Stimulated activated naive CD8-positive, alpha-beta T cell treated with anti-CD3 and anti-CD28 coated beads, Interleukin-15, amount 100 ng/mL, for 72 hours (primary cell): ENCODE measurements around the gene CALHM1.
A peak's percentile ranks its signal among the peaks of the same experiment; 100 is the strongest.
"Not testable (repeated sequence)": the region's sequence is repeated elsewhere in the genome, so short reads cannot be mapped to it uniquely, and the experiment has no call there.

ENCODE experiments used
- ATAC-seq: fragments of 150-1000 bp; cut with Tn5 transposase; 2 replicates; pipeline ENCODE4 v1.10.0; 2021; ENCODE audit warnings: mild to moderate bottlenecking, moderate library complexity
- DNase-seq, 2 donors: peaks; one replicate each; pipeline ENCODE4 v3.0.0; 2021 to 2022
- H3K27ac Mint-ChIP-seq, 2 donors: one replicate each; pipeline ENCODE4 v1.8.0; 2022; ENCODE audit warnings: mild to moderate bottlenecking in 2 of 2, mixed read lengths in 2 of 2, moderate library complexity in 2 of 2
- H3K27me3 Mint-ChIP-seq: one replicate; pipeline ENCODE4 v1.8.0; 2022; ENCODE audit warnings: mixed read lengths
- H3K4me1 Mint-ChIP-seq: one replicate; pipeline ENCODE4 v1.8.0; 2022; ENCODE audit warnings: mild to moderate bottlenecking, mixed read lengths
- H3K4me3 Mint-ChIP-seq, 2 donors: one replicate each; pipeline ENCODE4 v1.8.0; 2022; ENCODE audit warnings: mild to moderate bottlenecking in 2 of 2, mixed read lengths in 2 of 2, moderate library complexity in 1 of 2
- H3K9me3 Mint-ChIP-seq, 2 donors: one replicate each; pipeline ENCODE4 v1.8.0; 2022; ENCODE audit warnings: mixed read lengths in 2 of 2

CALHM1 gene

DNA sequence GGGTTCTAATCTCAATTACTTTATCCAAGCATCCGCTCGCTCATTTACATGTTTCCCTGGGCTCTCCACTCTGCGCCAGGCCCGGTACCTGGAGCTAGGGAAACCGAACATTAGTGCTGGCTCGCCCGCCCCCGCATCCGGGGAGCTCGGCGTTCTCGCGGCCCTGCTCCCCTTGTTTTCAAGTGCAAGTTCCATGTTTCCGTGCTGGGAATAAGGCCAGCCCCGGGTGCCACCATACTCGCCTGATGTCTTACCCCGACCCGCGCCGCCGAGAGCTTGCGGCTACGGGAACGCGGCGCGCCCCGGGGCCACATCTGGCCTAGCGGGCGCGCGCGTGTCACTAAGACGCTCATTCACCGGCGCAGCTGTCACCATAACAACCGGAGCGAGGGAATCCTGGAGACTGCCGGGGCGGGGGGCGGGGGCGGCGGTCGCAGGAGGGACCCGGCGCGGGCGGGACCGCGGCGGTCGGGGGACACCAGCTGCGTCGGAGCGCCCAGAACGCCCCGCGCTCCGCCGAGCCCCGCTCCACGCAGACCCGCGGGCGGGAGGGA, 34.7 kb upstream of the CALHM1 start, which contains the start of gene NEURL1:
NEURL1 (plus strand) TSS at position 344 of the 554 bp plus-strand sequence. CDS start 683 bp downstream, outside the sequence.
- H3K27me3 Mint-ChIP-seq, result peaks cover 75% of the 10 kb centered on the region
- peak within 1 kb of the TSS in 1 of 2 donors; percentile 71 for H3K27ac Mint-ChIP-seq
- no peaks in the 10 kb centered on the region for H3K9me3 Mint-ChIP-seq
- peak in 1 of 2 donors; percentile 17 for DNase-seq
- peaks cover 47% of the 10 kb centered on the region for H3K4me1 Mint-ChIP-seq
- ATAC-seq, result peak; percentile 10
- H3K4me3 Mint-ChIP-seq, result peak within 1 kb of the TSS; percentile 80 to 85

GRCh38 chr10:103492655-103493261, 34.1 kb upstream of the CALHM1 start:
- Mint-ChIP-seq H3K4me1 (peaks cover 47% of the 10 kb centered on the region), H3K27ac (no peak overlapping the region), H3K27me3 (peaks cover 68% of the 10 kb centered on the region), H3K4me3 (peak overlapping the region; percentile 80 to 85), H3K9me3 (no peaks in the 10 kb centered on the region)
- ATAC-seq (no peak), DNase-seq (no peak)

GRCh38 chr10:103491729-103492364, 33.1 kb upstream of the CALHM1 start:
- ATAC-seq, result no peak
- Mint-ChIP-seq H3K27ac (peak overlapping the region in 1 of 2 donors; percentile 0), H3K27me3 (peaks cover 59% of the 10 kb centered on the region), H3K9me3 (no peaks in the 10 kb centered on the region), H3K4me3 (peak overlapping the region in 1 of 2 donors; percentile 22), H3K4me1 (peaks cover 47% of the 10 kb centered on the region)
- no peak for DNase-seq

DNA sequence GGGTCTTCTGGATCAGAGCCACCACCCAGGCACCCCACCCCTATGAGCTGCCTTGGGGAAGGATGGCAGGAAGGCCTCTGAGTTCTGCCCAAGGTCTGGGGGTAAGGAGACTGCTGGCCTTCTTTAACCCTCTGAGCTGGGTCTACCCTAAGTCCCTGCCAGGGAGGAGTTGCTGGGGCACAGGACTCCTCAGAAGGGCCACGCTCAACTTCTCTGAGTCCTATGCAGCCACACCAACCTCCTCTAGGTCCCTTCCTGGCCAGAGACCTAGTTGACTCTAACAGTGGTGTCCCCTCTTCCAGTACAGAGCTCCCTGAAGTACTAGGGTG, 32.2 kb upstream of the CALHM1 start:
- no peak for DNase-seq
- no peak overlapping the region for H3K27ac Mint-ChIP-seq
- ATAC-seq, result peak; percentile 38
- no peak overlapping the region for H3K4me3 Mint-ChIP-seq
- no peaks in the 10 kb centered on the region for H3K9me3 Mint-ChIP-seq
- H3K4me1 Mint-ChIP-seq, result peaks cover 48% of the 10 kb centered on the region
- peaks cover 54% of the 10 kb centered on the region for H3K27me3 Mint-ChIP-seq

- Mint-ChIP-seq H3K27me3 (peaks cover 21% of the 10 kb centered on the region), H3K27ac (no peak overlapping the region), H3K9me3 (no peaks in the 10 kb centered on the region), H3K4me3 (no peak overlapping the region), H3K4me1 (peaks cover 37% of the 10 kb centered on the region)
- DNase-seq (no peak), ATAC-seq (no peak)
Observed at GRCh38 chr10:103487410-103487708, 28.7 kb upstream of the CALHM1 start.

DNA sequence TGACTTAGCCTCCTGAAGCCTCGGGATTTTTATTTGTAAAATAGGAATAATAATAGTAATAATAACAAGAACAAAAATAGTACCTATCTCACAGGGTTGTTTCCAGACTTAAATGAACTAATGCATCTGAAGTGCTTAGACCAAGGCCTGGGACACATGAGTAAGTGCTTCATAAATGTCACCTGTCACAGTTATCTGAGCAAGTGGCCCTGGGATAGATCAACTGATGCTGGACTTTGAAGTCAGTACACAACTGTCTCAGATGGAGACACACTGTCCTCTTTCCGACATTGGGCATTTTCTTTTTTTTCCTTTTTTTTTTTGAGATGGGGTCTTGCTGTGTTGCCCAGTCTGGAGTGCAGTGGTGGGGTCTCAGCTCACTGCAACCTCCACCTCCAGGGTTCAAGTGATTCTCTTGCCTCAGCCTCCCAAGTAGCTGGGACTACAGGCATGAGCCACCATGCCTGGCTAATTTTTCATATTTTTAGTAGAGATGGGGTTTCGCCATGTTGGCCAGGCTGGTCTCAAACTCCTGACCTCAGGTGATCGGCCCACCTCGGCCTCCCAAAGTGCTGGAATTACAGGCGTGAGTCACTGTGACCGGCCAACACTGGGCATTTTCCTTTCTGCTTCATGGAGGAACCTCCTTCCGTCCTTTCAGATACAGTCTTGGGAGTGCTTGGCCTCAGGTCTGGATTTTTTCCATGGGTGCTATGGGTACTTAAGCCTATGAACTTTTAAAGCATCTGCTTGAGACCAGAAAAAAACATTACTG, 28.1 kb upstream of the CALHM1 start:
- Mint-ChIP-seq H3K4me1 (peaks cover 32% of the 10 kb centered on the region), H3K27me3 (peaks cover 16% of the 10 kb centered on the region)
- DNase-seq, H3K4me3 Mint-ChIP-seq, ATAC-seq, H3K9me3 Mint-ChIP-seq, H3K27ac Mint-ChIP-seq: not testable (repeated sequence)

DNA sequence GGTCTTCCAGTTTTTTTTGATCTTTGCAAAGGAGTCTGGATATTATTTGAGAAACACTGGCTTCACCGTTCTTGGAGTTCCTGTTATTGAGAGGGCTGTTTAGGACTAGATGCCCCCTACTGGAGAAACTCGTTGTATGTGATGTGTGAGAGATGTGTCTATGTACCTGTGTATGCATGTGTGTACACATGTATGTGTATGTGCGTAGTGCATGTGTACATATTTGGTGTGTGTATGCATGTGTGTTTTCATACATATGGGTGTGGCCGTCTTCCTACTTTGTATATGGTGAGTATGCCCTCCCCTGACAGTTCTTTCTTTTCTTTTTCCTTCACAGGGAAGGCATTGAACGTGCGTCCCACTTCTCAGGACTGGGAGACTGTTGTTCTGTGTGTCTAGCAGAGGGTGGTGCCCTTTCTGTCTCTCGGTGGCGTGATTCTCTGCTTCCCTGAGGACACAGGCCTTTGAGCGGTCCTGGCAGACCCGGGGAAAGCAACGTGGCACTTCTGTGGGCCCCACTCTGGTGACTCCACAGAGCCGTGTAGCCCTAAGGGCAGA, 23.4 kb upstream of the CALHM1 start:
- ATAC-seq (peak; percentile 85), DNase-seq (peak; percentile 35 to 37)
- no peaks in the 10 kb centered on the region for H3K27me3 Mint-ChIP-seq
- peaks cover 6% of the 10 kb centered on the region for H3K4me1 Mint-ChIP-seq
- no peak overlapping the region for H3K4me3 Mint-ChIP-seq
- no peaks in the 10 kb centered on the region for H3K9me3 Mint-ChIP-seq
- no peak overlapping the region for H3K27ac Mint-ChIP-seq

DNA sequence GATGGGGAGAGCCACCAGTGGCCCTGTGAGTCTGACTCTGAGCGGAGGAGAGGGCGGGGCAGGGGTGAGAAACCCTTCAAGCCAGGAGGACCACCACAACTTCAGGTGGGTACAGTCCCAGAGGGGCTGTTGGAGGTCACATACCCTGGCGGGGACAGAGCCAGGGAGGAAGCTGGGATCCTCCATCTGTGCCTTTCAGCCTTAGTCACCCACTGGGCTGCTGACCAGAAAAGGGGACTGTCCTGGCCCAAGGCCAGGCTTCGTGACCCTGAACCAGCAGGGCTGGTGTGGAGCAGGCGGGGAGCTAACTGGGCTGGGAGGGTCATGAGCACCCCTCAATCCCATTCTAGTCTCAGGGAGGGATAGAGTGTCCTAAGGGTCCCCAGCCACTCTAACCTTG, 21.8 kb upstream of the CALHM1 start:
- Mint-ChIP-seq H3K27ac (no peak overlapping the region), H3K4me3 (no peak overlapping the region), H3K4me1 (peaks cover 9% of the 10 kb centered on the region), H3K9me3 (no peaks in the 10 kb centered on the region), H3K27me3 (no peaks in the 10 kb centered on the region)
- DNase-seq (no peak), ATAC-seq (no peak)

DNA sequence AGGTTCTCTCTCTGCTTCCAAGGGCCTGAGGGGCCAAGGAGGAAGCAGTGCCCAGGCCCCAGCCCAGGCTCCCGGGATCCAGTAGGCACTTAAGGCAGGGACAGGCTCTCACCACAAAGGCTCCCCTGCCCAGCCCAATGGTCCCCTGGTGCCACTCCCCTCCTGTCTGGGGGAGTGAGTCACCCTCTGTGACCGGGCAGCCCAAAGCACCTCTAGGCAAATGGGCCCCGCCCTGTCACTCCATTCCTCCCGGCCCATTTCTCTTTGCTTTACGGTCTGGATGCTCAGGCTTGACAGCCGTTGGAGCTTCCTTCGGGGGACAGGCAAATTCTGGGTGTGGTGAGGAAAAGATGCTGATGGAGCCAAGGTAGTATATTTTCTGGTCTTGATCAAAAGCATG, 20.4 kb upstream of the CALHM1 start, which contains the start of gene CALHM3:
CALHM3 (minus strand) TSS at position 106 of the 400 bp plus-strand sequence. CDS start 208 bp downstream, outside the sequence.
- ATAC-seq (no peak), DNase-seq (no peak)
- Mint-ChIP-seq H3K27ac (no peak within 1 kb of the TSS), H3K27me3 (no peaks in the 10 kb centered on the region), H3K9me3 (no peaks in the 10 kb centered on the region), H3K4me1 (peaks cover 8% of the 10 kb centered on the region), H3K4me3 (no peak within 1 kb of the TSS)

- H3K4me3 Mint-ChIP-seq, result no peak overlapping the region
- no peaks in the 10 kb centered on the region for H3K9me3 Mint-ChIP-seq
- H3K27ac Mint-ChIP-seq, result no peak overlapping the region
- H3K4me1 Mint-ChIP-seq, result peaks cover 8% of the 10 kb centered on the region
- H3K27me3 Mint-ChIP-seq, result no peaks in the 10 kb centered on the region
- ATAC-seq (no peak), DNase-seq (no peak)
Observed at GRCh38 chr10:103478671-103479070, 20.0 kb upstream of the CALHM1 start.

- DNase-seq, result peak in 1 of 2 donors; percentile 55
- H3K4me3 Mint-ChIP-seq, result no peak overlapping the region
Observed at GRCh38 chr10:103476046-103476768, 17.5 kb upstream of the CALHM1 start.

DNA sequence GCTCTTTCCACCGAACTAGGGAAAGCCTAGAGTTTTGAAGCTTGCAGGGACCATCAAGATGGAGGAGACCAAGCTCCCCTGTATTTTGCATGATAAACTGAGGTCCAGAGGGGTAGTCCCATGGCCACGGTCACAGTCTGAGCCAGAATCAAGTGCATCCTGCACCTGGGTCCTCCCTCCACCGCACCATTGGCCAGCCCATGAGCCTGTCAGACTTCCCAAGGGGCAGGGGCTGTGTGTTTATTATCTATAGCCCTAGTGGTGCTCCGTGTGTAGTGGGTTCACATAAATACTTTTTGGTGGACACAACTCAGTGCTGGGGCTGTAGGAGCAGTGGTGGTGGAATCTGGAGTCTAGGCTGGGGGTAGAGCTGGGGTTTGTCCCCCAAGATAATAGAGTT, 16.7 kb upstream of the CALHM1 start:
- DNase-seq, result no peak
- no peaks in the 10 kb centered on the region for H3K27me3 Mint-ChIP-seq
- no peak overlapping the region for H3K4me3 Mint-ChIP-seq
- H3K4me1 Mint-ChIP-seq, result peaks cover 28% of the 10 kb centered on the region
- no peaks in the 10 kb centered on the region for H3K9me3 Mint-ChIP-seq
- H3K27ac Mint-ChIP-seq, result no peak overlapping the region
- no peak for ATAC-seq

More at GRCh38 chr10:103476046-103476768, 17.5 kb upstream of the CALHM1 start:
- Mint-ChIP-seq H3K27me3 (no peaks in the 10 kb centered on the region), H3K9me3 (no peaks in the 10 kb centered on the region), H3K4me1 (peaks cover 20% of the 10 kb centered on the region), H3K27ac (peak overlapping the region; percentile 72 to 87)
- ATAC-seq, result peak; percentile 83

DNA sequence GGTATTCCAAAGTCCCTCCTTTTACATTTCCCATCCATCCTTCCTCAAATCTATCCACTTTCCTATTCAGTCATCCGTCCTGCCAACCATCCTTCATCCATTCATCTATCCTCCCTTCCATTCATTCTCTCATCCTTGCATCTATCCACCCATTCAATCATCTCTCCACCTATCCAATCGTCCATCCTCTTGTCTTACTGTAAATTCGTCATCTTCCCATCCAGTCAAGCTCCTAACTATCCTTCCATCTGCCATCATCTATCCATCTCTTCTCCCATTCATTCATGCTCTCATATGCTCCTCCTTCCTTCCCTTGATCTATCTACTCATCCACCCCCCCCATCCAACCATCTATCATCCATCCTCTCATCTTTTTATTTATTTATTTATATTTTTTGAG, 15.4 kb upstream of the CALHM1 start:
- no peaks in the 10 kb centered on the region for H3K9me3 Mint-ChIP-seq
- ATAC-seq, result no peak
- H3K27ac Mint-ChIP-seq, result no peak overlapping the region
- DNase-seq, result no peak
- no peak overlapping the region for H3K4me3 Mint-ChIP-seq
- H3K4me1 Mint-ChIP-seq, result peaks cover 31% of the 10 kb centered on the region
- no peaks in the 10 kb centered on the region for H3K27me3 Mint-ChIP-seq

- no peak for DNase-seq
- Mint-ChIP-seq H3K27me3 (no peaks in the 10 kb centered on the region), H3K9me3 (no peaks in the 10 kb centered on the region), H3K4me1 (peaks cover 31% of the 10 kb centered on the region), H3K27ac (no peak overlapping the region), H3K4me3 (no peak overlapping the region)
- ATAC-seq, result no peak
Observed at GRCh38 chr10:103473261-103473671, 14.6 kb upstream of the CALHM1 start.

DNA sequence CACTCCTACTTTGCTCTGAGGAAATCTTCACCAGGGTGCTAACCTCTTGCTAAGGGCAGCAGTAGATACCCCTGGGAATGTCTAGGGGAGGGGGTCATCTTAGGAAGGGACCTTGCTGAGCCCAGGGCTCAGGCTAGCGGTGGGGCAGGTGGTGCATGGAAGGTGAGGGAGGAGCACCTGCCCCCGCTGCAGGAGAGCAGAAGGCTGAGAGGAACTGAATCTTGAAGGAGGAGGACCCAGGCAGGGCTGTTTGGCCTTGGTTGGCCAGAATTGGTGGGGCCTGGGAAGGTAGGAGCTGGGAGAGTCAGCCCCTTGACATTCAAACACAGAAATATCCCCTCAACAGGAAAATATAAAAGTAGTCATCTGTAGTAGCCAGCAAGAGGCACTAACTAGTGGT, 13.3 kb upstream of the CALHM1 start:
- H3K4me3 Mint-ChIP-seq, result peak overlapping the region; percentile 75 to 78
- peak overlapping the region; percentile 60 to 83 for H3K27ac Mint-ChIP-seq
- no peak for ATAC-seq
- H3K9me3 Mint-ChIP-seq, result no peaks in the 10 kb centered on the region
- H3K27me3 Mint-ChIP-seq, result no peaks in the 10 kb centered on the region
- H3K4me1 Mint-ChIP-seq, result peaks cover 41% of the 10 kb centered on the region
- DNase-seq, result no peak
